HL-60/S4 treated with phorbol 12-myristate 13-acetate at 8.2 ng/mL for 4 days and 3 days (cell line): ENCODE results near the gene AAR2.

Experiments
- in situ Hi-C: fragments of 300-500 bp; cut with MboI; formaldehyde crosslinking; loops from 2 replicates; pipeline ENCODE4 v1.15.0; 2022; ENCODE audit warnings: low sequenced_read_pairs

The AAR2 gene

GRCh38 chr20:36216314-36217025 lies 19.8 kb upstream of the AAR2 start:
- in situ Hi-C loops = loop anchor here (25.0 kb wide), 1 partner anchor 221 kb away; no protein-coding TSS in a partner anchor

DNA sequence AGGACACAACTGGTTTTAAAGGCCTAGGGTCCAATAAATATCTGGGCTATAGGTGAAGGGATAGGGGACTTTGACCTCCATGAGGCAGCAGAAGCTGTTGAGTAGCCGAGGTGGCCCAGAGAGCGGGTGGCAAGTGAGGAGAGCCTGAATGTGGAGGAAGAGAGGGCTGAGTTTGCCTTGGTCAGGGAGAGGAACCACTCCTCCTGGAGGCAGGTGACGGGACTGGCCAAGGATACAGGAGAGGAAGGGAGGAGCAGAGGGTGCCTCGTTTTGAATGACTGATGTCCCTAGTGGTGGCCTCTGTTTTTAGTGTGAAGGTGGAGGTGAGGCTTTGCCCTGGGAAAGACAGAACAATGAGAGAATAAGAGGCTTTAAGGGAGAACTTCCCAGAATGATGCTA lies 19.1 kb upstream of the AAR2 start:
- in situ Hi-C loops = loop anchor here (25.0 kb wide), 1 partner anchor 220 kb away; no protein-coding TSS in a partner anchor

GRCh38 chr20:36218380-36219064 lies 17.8 kb upstream of the AAR2 start:
- in situ Hi-C loops = loop anchor here (25.0 kb wide), 1 partner anchor 219 kb away; no protein-coding TSS in a partner anchor

DNA sequence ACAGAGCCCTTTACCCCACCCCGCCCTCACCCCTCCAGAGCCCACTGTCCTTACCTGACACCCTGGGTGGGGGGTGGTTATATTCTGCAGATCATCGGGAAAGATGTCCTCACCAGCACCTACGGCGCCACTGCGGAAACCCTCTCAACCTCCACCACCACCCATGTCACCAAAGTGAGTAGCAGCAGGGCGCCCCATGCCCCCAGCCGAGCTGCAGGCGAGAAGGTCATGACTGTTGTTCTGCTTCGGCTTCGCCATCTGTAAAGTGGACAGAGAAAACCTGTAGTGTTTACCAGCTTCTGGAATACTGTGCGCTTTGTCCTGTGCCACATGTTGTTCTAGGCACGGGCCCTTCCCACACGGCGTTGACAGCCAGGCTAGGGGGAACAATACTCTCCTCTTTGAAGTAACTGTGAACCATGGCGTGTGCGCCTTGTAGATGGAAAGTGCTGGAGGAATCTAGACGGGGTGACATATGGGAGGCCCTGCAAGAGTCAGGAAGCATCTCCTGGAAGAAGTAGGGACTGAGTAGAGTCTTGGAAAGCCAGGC lies 16.5 kb upstream of the AAR2 start:
- in situ Hi-C loops = loop anchor here (25.0 kb wide), 1 partner anchor 218 kb away; no protein-coding TSS in a partner anchor

- in situ Hi-C loops = no loop called here
These were observed 10.6 kb upstream of the AAR2 start for GRCh38 chr20:36225666-36226065.

GRCh38 chr20:36228770-36229169 lies 7.5 kb upstream of the AAR2 start:
- in situ Hi-C loops = no loop called here

- in situ Hi-C loops = no loop called here
These were observed 6.3 kb upstream of the AAR2 start for GRCh38 chr20:36230019-36230418.

DNA sequence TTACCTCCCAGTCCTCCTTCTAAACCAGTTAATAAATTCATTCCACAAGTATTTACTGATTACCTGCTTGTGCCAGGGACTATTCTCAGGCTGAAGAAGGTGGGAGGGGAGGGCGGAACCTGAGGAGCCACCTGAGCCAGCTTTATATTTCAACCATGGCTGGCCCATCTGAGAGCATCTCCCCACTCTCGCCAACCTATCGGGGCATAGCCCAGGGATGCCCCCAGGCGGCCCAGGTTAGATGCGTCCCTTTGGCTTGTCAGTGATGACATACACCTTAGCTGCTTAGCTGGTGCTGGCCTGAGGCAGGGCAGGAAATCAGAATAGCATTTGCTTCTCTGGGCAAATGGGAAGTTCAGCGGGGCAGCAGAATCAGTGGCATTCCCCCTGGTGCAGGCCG lies 4.9 kb upstream of the AAR2 start:
- in situ Hi-C loops = no loop called here

DNA sequence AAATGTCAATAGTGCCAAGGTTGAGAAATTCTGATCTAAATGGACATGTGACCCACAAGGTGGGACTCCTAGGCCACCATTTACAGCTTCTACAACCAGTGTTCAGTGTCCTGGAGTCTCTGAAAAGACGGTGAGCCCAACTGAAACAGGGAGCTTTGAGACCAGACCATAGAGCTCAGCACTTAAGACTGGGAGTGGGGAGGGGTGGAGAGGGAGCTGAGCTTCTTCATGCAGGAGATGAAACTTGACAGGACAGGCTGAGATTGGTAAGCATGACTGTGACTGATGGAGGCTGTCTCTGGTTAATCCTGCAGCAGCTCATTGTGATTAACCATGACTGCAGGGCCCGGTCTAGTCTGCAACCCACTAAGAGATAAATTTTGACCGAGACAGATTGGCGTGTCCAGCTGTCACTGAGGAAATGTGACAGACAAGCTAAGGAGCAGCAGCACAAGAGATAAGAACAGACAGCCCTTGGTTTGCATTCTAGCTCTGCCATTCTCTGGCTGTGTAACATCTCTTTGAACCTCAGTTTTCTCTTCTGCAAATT lies 1.4 kb upstream of the AAR2 start:
- in situ Hi-C loops = no loop called here

GRCh38 chr20:36236786-36237121 lies 476 bp downstream of the AAR2 start:
- in situ Hi-C loops = no loop called here

DNA sequence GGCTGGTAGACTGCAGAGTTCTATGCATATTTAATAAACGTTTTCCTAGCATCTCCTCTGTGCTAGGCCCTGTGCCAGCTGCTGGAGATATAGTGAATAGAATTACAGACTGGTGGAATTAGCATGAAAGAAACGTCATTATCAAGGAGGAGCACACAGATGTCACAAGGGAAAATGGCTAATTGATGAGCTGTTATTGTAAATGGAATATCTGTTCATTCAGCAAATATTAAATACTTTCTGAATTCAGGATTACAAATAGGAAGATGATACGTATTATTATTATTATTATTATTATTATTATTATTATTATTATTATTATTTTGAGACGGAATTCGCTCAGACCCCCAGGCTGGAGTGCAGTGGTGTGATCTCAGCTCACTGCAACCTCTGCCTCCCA lies 1.2 kb downstream of the AAR2 start:
- in situ Hi-C loops = no loop called here

DNA sequence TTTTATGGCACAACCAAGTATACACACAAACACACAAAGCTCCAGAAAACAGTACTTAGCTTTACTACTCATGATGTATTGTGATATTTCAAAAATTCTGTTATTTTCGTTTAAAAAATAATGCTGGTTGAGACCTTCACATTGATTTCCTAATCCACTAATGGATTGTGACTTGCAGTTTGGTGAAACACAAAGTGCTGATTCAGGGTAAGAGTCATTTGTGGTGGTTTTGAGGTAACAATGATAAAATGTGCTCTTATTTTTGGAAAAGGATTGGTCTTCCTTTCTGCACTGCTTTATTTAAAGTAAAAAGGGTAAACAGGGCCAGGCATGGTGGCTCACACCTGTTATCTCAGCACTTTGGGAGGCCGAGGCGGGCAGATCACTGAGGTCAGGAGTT lies 1.9 kb downstream of the AAR2 start:
- in situ Hi-C loops = no loop called here

GRCh38 chr20:36238760-36239159 lies 2.5 kb downstream of the AAR2 start:
- in situ Hi-C loops = no loop called here

DNA sequence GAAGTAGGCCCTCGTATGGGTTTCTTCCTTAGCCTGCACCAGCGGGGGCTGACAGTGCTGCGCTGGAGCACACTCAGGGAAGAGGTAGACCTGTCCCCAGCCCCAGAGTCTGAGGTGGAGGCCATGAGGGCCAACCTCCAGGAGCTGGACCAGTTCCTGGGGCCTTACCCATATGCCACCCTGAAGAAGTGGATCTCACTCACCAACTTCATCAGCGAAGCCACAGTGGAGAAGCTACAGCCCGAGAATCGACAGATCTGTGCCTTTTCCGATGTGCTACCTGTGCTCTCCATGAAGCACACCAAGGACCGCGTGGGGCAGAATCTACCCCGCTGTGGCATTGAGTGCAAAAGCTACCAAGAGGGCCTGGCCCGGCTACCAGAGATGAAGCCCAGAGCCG lies 3.8 kb downstream of the AAR2 start:
- in situ Hi-C loops = no loop called here

DNA sequence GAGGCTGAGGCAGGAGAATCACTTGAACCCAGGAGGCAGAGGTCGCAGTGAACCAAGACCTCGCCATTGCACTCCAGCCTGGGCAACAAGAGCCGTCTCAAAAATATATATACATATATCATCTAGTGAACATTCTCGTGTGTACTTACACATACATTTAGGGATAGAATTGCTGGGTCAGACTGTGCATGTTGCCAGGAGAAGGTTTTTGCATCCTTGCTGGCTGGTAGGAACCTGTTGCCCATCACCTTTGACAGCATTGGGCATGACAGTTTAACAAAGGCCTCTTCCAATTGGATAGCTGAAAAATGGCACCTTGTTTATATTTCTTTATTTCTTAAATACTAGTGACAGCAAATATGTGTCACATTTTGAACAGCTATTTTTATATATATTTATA lies 5.4 kb downstream of the AAR2 start:
- in situ Hi-C loops = no loop called here

DNA sequence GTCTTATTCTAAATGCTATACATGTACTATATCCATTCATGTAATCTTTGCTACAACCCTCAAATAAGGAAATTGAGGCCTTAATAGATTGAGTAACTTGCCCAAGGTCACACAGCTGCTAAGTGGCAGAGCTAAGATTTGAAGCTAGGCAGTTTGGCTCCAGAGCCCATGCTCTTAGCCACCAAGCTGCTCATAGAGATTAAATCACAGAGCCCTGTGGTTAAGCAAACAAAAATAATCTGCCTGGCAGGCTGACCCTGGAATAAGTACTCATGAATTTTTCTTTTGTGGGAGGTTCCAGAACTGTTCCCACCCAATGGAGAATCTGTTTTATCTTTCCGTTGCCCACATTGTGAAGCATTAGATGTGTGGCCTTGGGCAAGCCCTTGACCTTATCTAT lies 7.4 kb downstream of the AAR2 start:
- in situ Hi-C loops = no loop called here

- in situ Hi-C loops = no loop called here
These were observed 10.1 kb downstream of the AAR2 start for GRCh38 chr20:36246401-36246800.

GRCh38 chr20:36248836-36249235 lies 12.6 kb downstream of the AAR2 start:
- in situ Hi-C loops = no loop called here

DNA sequence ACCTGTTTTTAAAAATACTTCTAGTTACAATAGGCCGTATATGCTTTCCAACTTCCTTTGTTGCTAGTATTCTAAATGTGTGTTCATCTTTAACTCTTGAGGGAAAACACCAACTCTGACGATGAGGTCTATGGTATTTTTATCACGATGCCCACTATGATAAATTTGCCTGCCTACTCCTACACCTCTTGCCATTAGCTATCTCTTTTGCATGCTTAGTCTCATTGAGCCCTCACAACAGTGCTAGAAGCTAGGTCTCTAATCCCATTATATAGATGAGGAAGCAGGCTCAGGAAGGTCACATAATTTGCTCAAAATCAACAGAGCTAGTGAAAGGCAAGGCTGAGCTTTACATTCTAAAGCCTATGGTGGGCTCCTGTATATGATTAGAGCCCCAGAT lies 13.2 kb downstream of the AAR2 start:
- in situ Hi-C loops = no loop called here

DNA sequence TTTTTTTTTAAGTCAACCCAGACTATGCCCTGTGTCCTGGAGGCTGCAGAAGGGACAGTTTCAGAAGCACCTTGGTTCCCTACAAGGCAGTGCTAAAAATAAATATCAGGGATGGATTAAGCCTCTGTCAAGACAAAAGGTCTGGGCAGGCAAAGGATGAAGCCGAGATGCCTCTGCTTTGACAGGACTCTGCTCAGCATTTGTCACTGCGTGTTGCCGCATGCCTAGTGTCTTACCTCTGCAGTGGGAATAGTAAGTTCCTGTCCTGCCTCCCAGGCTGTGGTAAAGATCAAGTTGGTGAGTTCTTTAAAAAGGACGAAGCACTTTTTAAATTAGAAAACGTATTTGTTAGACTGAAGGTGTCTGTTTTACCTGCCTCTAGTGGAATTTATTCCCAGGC lies 15.1 kb downstream of the AAR2 start:
- in situ Hi-C loops = no loop called here

GRCh38 chr20:36252511-36252910 lies 16.2 kb downstream of the AAR2 start:
- in situ Hi-C loops = no loop called here

- in situ Hi-C loops = no loop called here
These were observed 16.8 kb downstream of the AAR2 start for GRCh38 chr20:36253036-36253435.
